A549 (cell line): ENCODE data around the gene RET. TPM values are rescaled to one million over a fixed set of nuclear protein-coding genes. Genes with fewer than 3 reads are reported as not detected.
A peak's percentile ranks its signal among the peaks of the same experiment; 100 is the strongest.

Experiments used
- ATAC-seq, 2 experiments: fragments of 200-7000 bp in 1 of 2; fragments of >200 bp in 1 of 2; cut with Nextera tagmentation in 1 of 2; cut with Tn5 transposase in 1 of 2; 3 replicates each; pipeline versions ENCODE4 v1.8.0 to v1.9.1; 2018 to 2020; ENCODE audit warnings: mild to moderate bottlenecking in 1 of 2, moderate library complexity in 1 of 2
- CTCF ChIA-PET: fragments of 300-600 bp; sonication (Branson Sonifier 250); formaldehyde crosslinking; extraction: SDS; loops from one replicate; lab custom pipeline; 2021; ENCODE audit warnings: antibody characterized with exemption, inconsistent platforms; lab: Yijun Ruan, JAX
- POLR2A ChIA-PET: fragments of 350-600 bp; formaldehyde crosslinking; extraction: SDS; loops from one replicate; lab custom pipeline; 2021; ENCODE audit warnings: antibody characterized with exemption, inconsistent platforms; lab: Yijun Ruan, JAX
- DNase-seq, 2 experiments: peaks; one replicate each; pipeline versions ENCODE4 v3.0.0 to v3.0.0-alpha.2; 2011 to 2016; ENCODE audit warnings: low read depth in 1 of 2, low spot score in 1 of 2
- FAIRE-seq: peaks from 2 replicates; lab custom pipeline; 2011; peaks lifted over from hg19 to GRCh38; lab: Jason Lieb, UNC
- H3K27ac ChIP-seq, 2 experiments: fragments of >200 bp; sonication (Bioruptor Twin); formaldehyde crosslinking; 3 replicates each; pipeline ENCODE4 v1.5.1; 2016 to 2017
- H3K4me1 ChIP-seq: fragments of >200 bp; sonication (Bioruptor Twin); formaldehyde crosslinking; 3 replicates; pipeline ENCODE4 v1.6.1; 2016
- H3K4me2 ChIP-seq: fragments of >200 bp; sonication (Bioruptor Twin); formaldehyde crosslinking; 3 replicates; pipeline ENCODE4 v1.6.1; 2016
- H3K4me3 ChIP-seq: fragments of >200 bp; sonication (Bioruptor Twin); formaldehyde crosslinking; 3 replicates; pipeline ENCODE4 v1.5.1; 2016
- H3K9me3 ChIP-seq: fragments of >200 bp; sonication (Bioruptor Twin); formaldehyde crosslinking; 3 replicates; pipeline ENCODE4 v1.6.1; 2016
- CBX2 ChIP-seq: fragments of 200-600 bp; sonication (generic); IDR thresholded peaks from 2 replicates; pipeline ENCODE4 v1.6.1; 2016; ENCODE audit warnings: low read depth, mild to moderate bottlenecking, borderline replicate concordance
- CHD2 ChIP-seq: fragments of 150-350 bp; IDR thresholded peaks from 2 replicates; pipeline ENCODE4 v1.6.1; 2014; ENCODE audit warnings: low read length; ENCODE audit not compliant: partially characterized antibody
- EHMT2 ChIP-seq: fragments of 200-600 bp; sonication (generic); IDR thresholded peaks from 2 replicates; pipeline ENCODE4 v1.6.1; 2016; ENCODE audit warnings: antibody characterized with exemption, low read depth, mild to moderate bottlenecking, moderate library complexity
- FOSL2 ChIP-seq, 2 experiments: fragments of 450-650 bp in 1 of 2; fragments of >200 bp in 1 of 2; sonication (Bioruptor Twin) in 1 of 2; formaldehyde crosslinking; IDR thresholded peaks; 2 replicates each; pipeline versions ENCODE4 v1.5.0 to v1.6.1; 2016 to 2020; ENCODE audit warnings: mild to moderate bottlenecking in 1 of 2, moderate library complexity in 1 of 2
- GATA3 ChIP-seq: IDR thresholded peaks from 2 replicates; pipeline ENCODE4 v1.6.1; 2012; ENCODE audit warnings: borderline replicate concordance
- HEYL ChIP-seq: fragments of 250-450 bp; sonication (Bioruptor Pico); IDR thresholded peaks from 2 replicates; pipeline ENCODE4 v1.8.0; 2021; ENCODE audit warnings: mild to moderate bottlenecking, moderate library complexity
- JUN ChIP-seq, 2 experiments: fragments of >200 bp; sonication (Bioruptor Twin); formaldehyde crosslinking; IDR thresholded peaks; 2 replicates in 1 of 2; 3 replicates in 1 of 2; pipeline ENCODE4 v1.6.1; 2016 to 2017
- JUNB ChIP-seq: fragments of >200 bp; sonication (Bioruptor Twin); formaldehyde crosslinking; IDR thresholded peaks from 2 replicates; pipeline ENCODE4 v1.6.1; 2016
- KDM1A ChIP-seq: fragments of 200-600 bp; sonication (generic); IDR thresholded peaks from 2 replicates; pipeline ENCODE4 v1.6.1; 2016; ENCODE audit warnings: low read depth, mild to moderate bottlenecking
- KDM5A ChIP-seq: fragments of 200-600 bp; sonication (generic); IDR thresholded peaks from 2 replicates; pipeline ENCODE4 v1.6.1; 2016; ENCODE audit warnings: antibody characterized with exemption, mild to moderate bottlenecking
- MAZ ChIP-seq: fragments of 150-350 bp; IDR thresholded peaks from 2 replicates; pipeline ENCODE4 v1.6.1; 2014; ENCODE audit warnings: antibody characterized with exemption, low read depth, low read length, borderline replicate concordance
- NPAS2 ChIP-seq: fragments of 250-450 bp; sonication (Bioruptor Pico); IDR thresholded peaks from 2 replicates; pipeline ENCODE4 v1.8.0; 2022; ENCODE audit warnings: mild to moderate bottlenecking, moderate library complexity, borderline replicate concordance
- NR3C1 ChIP-seq: fragments of >200 bp; sonication (Bioruptor Twin); formaldehyde crosslinking; IDR thresholded peaks from 3 replicates; pipeline ENCODE4 v1.6.1; 2017
- PHF8 ChIP-seq: fragments of 200-600 bp; sonication (generic); IDR thresholded peaks from 2 replicates; pipeline ENCODE4 v1.6.1; 2016; ENCODE audit warnings: low read depth, mild to moderate bottlenecking, antibody characterized with exemption, moderate library complexity, borderline replicate concordance
- POLR2AphosphoS2 ChIP-seq: conservative IDR thresholded peaks from 2 replicates; pipeline ENCODE4 v1.6.1; 2012; ENCODE audit warnings: low read length, improper control_type of control experiment, inconsistent platforms
- RAD21 ChIP-seq, 2 experiments: fragments of >200 bp in 1 of 2; sonication (Bioruptor Twin) in 1 of 2; formaldehyde crosslinking in 1 of 2; IDR thresholded peaks in 1 of 2; conservative IDR thresholded peaks in 1 of 2; 2 replicates in 1 of 2; 3 replicates in 1 of 2; pipeline ENCODE4 v1.6.1; 2012 to 2018; ENCODE audit warnings: inconsistent platforms in 1 of 2
- RNF2 ChIP-seq: fragments of 200-600 bp; sonication (generic); IDR thresholded peaks from 2 replicates; pipeline ENCODE4 v1.6.1; 2016; ENCODE audit warnings: low read depth, mild to moderate bottlenecking, antibody characterized with exemption, moderate library complexity, borderline replicate concordance
- SMC3 ChIP-seq: fragments of >200 bp; sonication (Bioruptor Twin); formaldehyde crosslinking; IDR thresholded peaks from 3 replicates; pipeline ENCODE4 v1.6.1; 2018; ENCODE audit warnings: inconsistent platforms
- TP53 ChIP-seq: fragments of 250-450 bp; sonication (Bioruptor Pico); IDR thresholded peaks from 2 replicates; pipeline ENCODE4 v1.5.0; 2021; ENCODE audit warnings: mild to moderate bottlenecking, moderate library complexity
- WGBS: methylation state at CpG from one replicate; pipeline ENCODE4 v1.1.6; 2017; ENCODE audit errors: missing lambda C conversion rate; 5-methylcytosine and 5-hydroxymethylcytosine counted together
- polyA plus RNA-seq, 4 experiments: library from polyadenylated mRNA; depleted of rRNA in 3 of 4; stranded (reverse); fragments of >200 nt; fragmentation: RNase III in 1 of 4; extraction: RNeasy Plus Mini Kit Qiagen cat#74134 plus additional on column Dnase treatment in 1 of 4; gene quantifications; 2 replicates in 3 of 4; 3 replicates in 1 of 4; pipeline ENCODE4 v1.2.3, GENCODE V29; 2011 to 2017
- TF ChIP-seq, protein P1 (sequence below): fragments of 200-600 bp; sonication (generic); IDR thresholded peaks from 2 replicates; pipeline ENCODE4 v1.6.1; 2016; ENCODE audit warnings: antibody characterized with exemption, mild to moderate bottlenecking, moderate library complexity
- TF ChIP-seq, protein P2 (sequence below): IDR thresholded peaks from 2 replicates; pipeline ENCODE4 v1.6.1; 2012

RET gene
- polyA plus RNA-seq, 2 of the 4 experiments (the other 2 are of a cell fraction), result 0.08 to 0.41 TPM

DNA sequence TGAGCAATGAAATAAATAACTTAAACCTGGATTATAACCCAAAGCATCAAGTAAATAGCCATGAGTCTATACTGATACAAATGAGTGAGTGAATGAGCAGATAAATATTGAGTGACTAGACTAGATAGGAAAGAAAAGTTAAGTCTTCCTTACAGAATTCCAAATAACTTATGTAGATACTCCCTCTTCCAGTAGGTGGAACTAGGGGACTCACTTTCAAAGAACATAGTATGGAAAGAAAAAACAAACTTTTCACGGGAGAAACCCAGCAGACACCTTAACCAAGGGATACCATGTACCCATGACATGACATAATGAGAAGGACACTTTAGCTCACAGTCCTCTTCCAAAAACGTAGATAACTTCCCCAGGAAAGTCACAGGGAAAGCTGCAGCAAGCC, 93.6 kb downstream of the RET start:
- ChIA-PET POLR2A (no interaction called here), CTCF (interaction anchor here (0.7 to 3.7 kb wide), 7 partner anchors 14 to 240 kb away, joined by 3 to 24 read pairs (median 3); partner anchors contain the start of gene CSGALNACT2)
- 50% methylated on average over 2 of the region's 2 CpGs for WGBS
- H3K9me3 ChIP-seq, result no peaks in the 10 kb centered on the region
- H3K4me1 ChIP-seq, result no peaks in the 10 kb centered on the region
- H3K27ac ChIP-seq, result no peak overlapping the region
- FAIRE-seq, result no peak
- ATAC-seq, result peak; percentile 67 to 70; a peak in 5 of 6 replicates
- no peak overlapping the region for H3K4me2 ChIP-seq
- no peak overlapping the region for H3K4me3 ChIP-seq
- TF ChIP-seq NR3C1 (no peak), RAD21 (conservative IDR thresholded peaks at IDR 0.05 in 1 of 2, IDR thresholded peaks at IDR 0.05 in 1 of 2) (peak in 1 of 2 experiments; percentile 31; a peak in 2 of 5 replicates), POLR2AphosphoS2 (no peak), RNF2 (no peak)
- peak in 1 of 2 experiments; percentile 22 for DNase-seq

DNA sequence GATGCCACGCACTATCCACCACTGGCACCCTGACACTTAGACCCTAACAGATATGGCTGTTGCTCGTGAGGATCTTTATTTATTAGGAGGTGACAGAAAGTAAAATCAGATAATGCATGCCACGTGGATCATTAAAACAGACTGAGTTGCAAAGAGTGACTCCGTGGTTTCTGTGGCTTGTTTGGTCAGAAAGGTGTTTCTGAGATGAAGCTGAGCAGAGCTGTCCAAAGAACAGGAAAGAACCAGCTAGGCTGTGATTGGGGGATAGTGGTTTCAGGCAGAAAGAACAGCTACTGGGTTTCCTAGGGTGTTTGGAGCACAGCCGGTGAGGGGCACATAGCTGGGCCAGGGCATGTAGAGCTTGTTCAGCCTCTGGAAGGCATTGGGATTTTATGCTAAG, 95.8 kb downstream of the RET start:
- 89% methylated on average over 5 of the region's 5 CpGs for whole genome bisulfite sequencing
- TF ChIP-seq GATA3 (no peak), FOSL2 (IDR thresholded peaks at IDR 0.05) (no peak), FOSL2 (CRISPR knock-in tag; IDR thresholded peaks at IDR 0.05) (no peak), JUN (IDR thresholded peaks at IDR 0.05) (no peak), CBX2 (no peak), NPAS2 (CRISPR knock-in tag) (no peak), EHMT2 (no peak), CHD2 (no peak), HEYL (CRISPR knock-in tag) (no peak), KDM5A (no peak), TP53 (CRISPR knock-in tag) (no peak), KDM1A (no peak)
- TF ChIP-seq, protein P1, sequence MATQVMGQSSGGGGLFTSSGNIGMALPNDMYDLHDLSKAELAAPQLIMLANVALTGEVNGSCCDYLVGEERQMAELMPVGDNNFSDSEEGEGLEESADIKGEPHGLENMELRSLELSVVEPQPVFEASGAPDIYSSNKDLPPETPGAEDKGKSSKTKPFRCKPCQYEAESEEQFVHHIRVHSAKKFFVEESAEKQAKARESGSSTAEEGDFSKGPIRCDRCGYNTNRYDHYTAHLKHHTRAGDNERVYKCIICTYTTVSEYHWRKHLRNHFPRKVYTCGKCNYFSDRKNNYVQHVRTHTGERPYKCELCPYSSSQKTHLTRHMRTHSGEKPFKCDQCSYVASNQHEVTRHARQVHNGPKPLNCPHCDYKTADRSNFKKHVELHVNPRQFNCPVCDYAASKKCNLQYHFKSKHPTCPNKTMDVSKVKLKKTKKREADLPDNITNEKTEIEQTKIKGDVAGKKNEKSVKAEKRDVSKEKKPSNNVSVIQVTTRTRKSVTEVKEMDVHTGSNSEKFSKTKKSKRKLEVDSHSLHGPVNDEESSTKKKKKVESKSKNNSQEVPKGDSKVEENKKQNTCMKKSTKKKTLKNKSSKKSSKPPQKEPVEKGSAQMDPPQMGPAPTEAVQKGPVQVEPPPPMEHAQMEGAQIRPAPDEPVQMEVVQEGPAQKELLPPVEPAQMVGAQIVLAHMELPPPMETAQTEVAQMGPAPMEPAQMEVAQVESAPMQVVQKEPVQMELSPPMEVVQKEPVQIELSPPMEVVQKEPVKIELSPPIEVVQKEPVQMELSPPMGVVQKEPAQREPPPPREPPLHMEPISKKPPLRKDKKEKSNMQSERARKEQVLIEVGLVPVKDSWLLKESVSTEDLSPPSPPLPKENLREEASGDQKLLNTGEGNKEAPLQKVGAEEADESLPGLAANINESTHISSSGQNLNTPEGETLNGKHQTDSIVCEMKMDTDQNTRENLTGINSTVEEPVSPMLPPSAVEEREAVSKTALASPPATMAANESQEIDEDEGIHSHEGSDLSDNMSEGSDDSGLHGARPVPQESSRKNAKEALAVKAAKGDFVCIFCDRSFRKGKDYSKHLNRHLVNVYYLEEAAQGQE, result no peak
- TF ChIP-seq, protein P2, sequence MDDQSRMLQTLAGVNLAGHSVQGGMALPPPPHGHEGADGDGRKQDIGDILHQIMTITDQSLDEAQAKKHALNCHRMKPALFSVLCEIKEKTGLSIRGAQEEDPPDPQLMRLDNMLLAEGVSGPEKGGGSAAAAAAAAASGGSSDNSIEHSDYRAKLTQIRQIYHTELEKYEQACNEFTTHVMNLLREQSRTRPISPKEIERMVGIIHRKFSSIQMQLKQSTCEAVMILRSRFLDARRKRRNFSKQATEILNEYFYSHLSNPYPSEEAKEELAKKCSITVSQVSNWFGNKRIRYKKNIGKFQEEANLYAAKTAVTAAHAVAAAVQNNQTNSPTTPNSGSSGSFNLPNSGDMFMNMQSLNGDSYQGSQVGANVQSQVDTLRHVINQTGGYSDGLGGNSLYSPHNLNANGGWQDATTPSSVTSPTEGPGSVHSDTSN, result no peak
- TF ChIP-seq, all 56 proteins: peak for 0
- H3K27ac ChIP-seq, result no peak overlapping the region
- DNase-seq, result no peak
- no peaks in the 10 kb centered on the region for H3K4me1 ChIP-seq
- ChIA-PET CTCF (interaction anchor here (1.3 to 3.7 kb wide), 2 partner anchors 9 to 32 kb away, joined by 3 to 24 read pairs; no protein-coding TSS in a partner anchor), POLR2A (no interaction called here)
- no peak overlapping the region for H3K4me2 ChIP-seq
- ATAC-seq, result no peak
- FAIRE-seq, result no peak
- H3K4me3 ChIP-seq, result no peak overlapping the region
- no peaks in the 10 kb centered on the region for H3K9me3 ChIP-seq

DNA sequence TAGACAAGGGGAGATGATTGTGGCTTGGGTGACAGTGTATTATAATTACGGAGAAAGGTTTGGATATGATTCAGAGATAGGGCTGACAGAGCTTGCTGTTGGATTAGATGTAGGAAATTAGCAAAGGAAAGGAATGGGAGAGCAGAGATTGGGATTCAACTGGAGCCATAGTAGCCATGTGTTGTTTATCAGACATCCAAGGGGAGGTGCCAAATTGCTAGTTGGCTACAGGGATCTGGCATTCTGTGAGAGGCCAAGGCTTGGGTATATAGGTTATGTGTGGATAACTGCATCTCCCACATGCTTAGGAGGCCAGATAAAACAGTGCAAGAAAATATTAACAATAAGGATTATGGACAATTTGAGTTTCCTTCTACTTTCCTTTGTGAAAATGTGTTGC, 96.3 kb downstream of the RET start:
- 93% methylated on average over 1 of the region's 1 CpG for WGBS
- Histone ChIP-seq H3K4me2 (no peak overlapping the region), H3K27ac (no peak overlapping the region), H3K4me1 (no peaks in the 10 kb centered on the region), H3K9me3 (no peaks in the 10 kb centered on the region), H3K4me3 (no peak overlapping the region)
- no peak for FAIRE-seq
- no peak for TF ChIP-seq SMC3
- no peak for TF ChIP-seq MAZ
- TF ChIP-seq PHF8, result no peak
- no peak for TF ChIP-seq JUNB
- no peak for DNase-seq
- ChIA-PET CTCF (interaction anchor here (1.3 to 3.7 kb wide), 2 partner anchors 9 to 32 kb away, joined by 3 to 24 read pairs; no protein-coding TSS in a partner anchor), POLR2A (no interaction called here)
- no peak; a peak in 1 of 6 replicates for ATAC-seq
